Activated CD8-positive, alpha-beta T cell treated with anti-CD3 and anti-CD28 coated beads for 36 hours (primary cell): ENCODE results near the gene ATE1. TPM values are rescaled to one million over a fixed set of nuclear protein-coding genes. Genes with fewer than 3 reads are reported as not detected.

Experiments
- ATAC-seq: fragments of 200-7000 bp; cut with Tn5 transposase; one replicate; pipeline ENCODE4 v1.10.0; 2021; ENCODE audit warnings: mild to moderate bottlenecking, moderate library complexity
- CTCF ChIA-PET: fragments of 350-600 bp; sonication (Branson Sonifier 250); formaldehyde crosslinking; loops from one replicate; lab custom pipeline; 2021; ENCODE audit warnings: antibody characterized with exemption; lab: Charles Lee
- POLR2A ChIA-PET: fragments of 350-600 bp; sonication (Branson Sonifier 250); formaldehyde crosslinking; loops from one replicate; lab custom pipeline; 2021; ENCODE audit warnings: antibody characterized with exemption; lab: Charles Lee
- DNase-seq: peaks from one replicate; pipeline ENCODE4 v3.0.0-alpha.2; 2020
- H3K27ac Mint-ChIP-seq: one replicate; pipeline ENCODE4 v1.8.0; 2021; ENCODE audit warnings: mild to moderate bottlenecking, mixed read lengths
- H3K27me3 Mint-ChIP-seq: one replicate; pipeline ENCODE4 v1.8.0; 2021; ENCODE audit warnings: mixed read lengths
- H3K36me3 Mint-ChIP-seq: one replicate; pipeline ENCODE4 v1.8.0; 2021; ENCODE audit warnings: low read depth, mixed read lengths
- H3K4me1 Mint-ChIP-seq: one replicate; pipeline ENCODE4 v1.8.0; 2021; ENCODE audit warnings: low read depth, mixed read lengths
- H3K4me3 Mint-ChIP-seq: one replicate; pipeline ENCODE4 v1.8.0; 2021; ENCODE audit warnings: mild to moderate bottlenecking, moderate library complexity, mixed read lengths
- H3K9me3 Mint-ChIP-seq: one replicate; pipeline ENCODE4 v1.8.0; 2021; ENCODE audit warnings: mixed read lengths
- CTCF ChIP-seq: fragments of 200-600 bp; IDR thresholded peaks from one replicate; pipeline ENCODE4 v1.8.0; 2022; ENCODE audit warnings: antibody characterized with exemption, mild to moderate bottlenecking
- intact Hi-C: fragments of 100-400 bp; cut with micrococcal nuclease; formaldehyde crosslinking; loops from one replicate; pipeline ENCODE4 v1.10.0; 2022
- total RNA-seq, 2 experiments: library from RNA; stranded (reverse); gene quantifications; one replicate each; pipeline ENCODE4 v1.2.3, GENCODE V29; 2021

ATE1 gene
- total RNA-seq, 2 experiments from 2014 or later, result 18.0 to 19.2 TPM

- CTCF ChIA-PET, result interaction anchor here (1.5 kb wide), 1 partner anchor 24 kb away, joined by 3 read pairs; no protein-coding TSS in a partner anchor
- intact Hi-C loops, result no loop called here
- no peak overlapping the region for H3K4me3 Mint-ChIP-seq
- ATAC-seq, result no peak
- DNase-seq, result no peak
- peaks cover 6% of the 10 kb centered on the region for H3K27me3 Mint-ChIP-seq
- no peaks in the 10 kb centered on the region for H3K36me3 Mint-ChIP-seq
- POLR2A ChIA-PET, result no interaction called here
- H3K27ac Mint-ChIP-seq, result no peak overlapping the region
- no peak for TF ChIP-seq CTCF
- no peaks in the 10 kb centered on the region for H3K9me3 Mint-ChIP-seq
- H3K4me1 Mint-ChIP-seq, result no peaks in the 10 kb centered on the region
These were observed 217.6 kb downstream of the ATE1 start for GRCh38 chr10:121710207-121710606.

GRCh38 chr10:121709675-121710073 is 218.2 kb downstream of the ATE1 start:
- no peaks in the 10 kb centered on the region for H3K36me3 Mint-ChIP-seq
- CTCF ChIA-PET, result interaction anchor here (0.9 to 1.5 kb wide), 2 partner anchors 13 to 25 kb away, joined by 3 read pairs; no protein-coding TSS in a partner anchor
- ATAC-seq, result no peak
- no peak for TF ChIP-seq CTCF
- intact Hi-C loops, result no loop called here
- POLR2A ChIA-PET, result no interaction called here
- no peaks in the 10 kb centered on the region for H3K9me3 Mint-ChIP-seq
- H3K4me1 Mint-ChIP-seq, result no peaks in the 10 kb centered on the region
- no peak for DNase-seq
- no peak overlapping the region for H3K4me3 Mint-ChIP-seq
- H3K27ac Mint-ChIP-seq, result no peak overlapping the region
- peaks cover 6% of the 10 kb centered on the region for H3K27me3 Mint-ChIP-seq

GRCh38 chr10:121708728-121709674 is 218.8 kb downstream of the ATE1 start:
- H3K4me3 Mint-ChIP-seq, result no peak overlapping the region
- ATAC-seq (no peak), DNase-seq (no peak)
- TF ChIP-seq CTCF, result no peak
- H3K27me3 Mint-ChIP-seq, result peaks cover 6% of the 10 kb centered on the region
- H3K4me1 Mint-ChIP-seq, result no peaks in the 10 kb centered on the region
- intact Hi-C loops, result no loop called here
- POLR2A ChIA-PET, result no interaction called here
- CTCF ChIA-PET, result interaction anchor here (0.9 kb wide), 1 partner anchor 12 kb away, joined by 3 read pairs; no protein-coding TSS in a partner anchor
- H3K9me3 Mint-ChIP-seq, result no peaks in the 10 kb centered on the region
- no peaks in the 10 kb centered on the region for H3K36me3 Mint-ChIP-seq
- H3K27ac Mint-ChIP-seq, result no peak overlapping the region

GRCh38 chr10:121702351-121703320 is 225.2 kb downstream of the ATE1 start:
- POLR2A ChIA-PET, result no interaction called here
- no peak overlapping the region for H3K4me3 Mint-ChIP-seq
- intact Hi-C loops, result no loop called here
- peaks cover 1% of the 10 kb centered on the region for H3K27me3 Mint-ChIP-seq
- TF ChIP-seq CTCF, result no peak
- peaks cover 7% of the 10 kb centered on the region for H3K9me3 Mint-ChIP-seq
- DNase-seq (no peak), ATAC-seq (no peak)
- no peaks in the 10 kb centered on the region for H3K4me1 Mint-ChIP-seq
- H3K36me3 Mint-ChIP-seq, result no peaks in the 10 kb centered on the region
- H3K27ac Mint-ChIP-seq, result no peak overlapping the region
- CTCF ChIA-PET, result no interaction called here
